ENCODE measurements around the gene UGDH. TPM values are rescaled to one million over a fixed set of nuclear protein-coding genes. Genes with fewer than 3 reads are reported as not detected.
"Not testable (repeated sequence)": the region's sequence is repeated elsewhere in the genome, so short reads cannot be mapped to it uniquely, and the experiment has no call there.

Gene UGDH
- total RNA-seq: 24.2 and 25.9 TPM in 2 replicates

- intact Hi-C loops (cut with micrococcal nuclease): loop anchor here (1.0 to 10.0 kb wide), 8 partner anchors 69 to 527 kb away; partner anchors contain the start of genes PDS5A, RPL9, SMIM14 and UBE2K
These were observed at the start of gene UGDH for GRCh38 chr4:39527296-39528060. Gene UGDH (minus strand): TSS chr4:39527439. CDS start chr4:39521512, 5,927 bp downstream.

- intact Hi-C loops (cut with micrococcal nuclease): no loop called here
These were observed 47.7 kb upstream of the UGDH start for GRCh38 chr4:39574946-39575345.

- intact Hi-C loops (cut with micrococcal nuclease): no loop called here
These were observed 44.3 kb upstream of the UGDH start for GRCh38 chr4:39571504-39571903.

GRCh38 chr4:39571054-39571453 lies 43.8 kb upstream of the UGDH start:
- intact Hi-C loops (cut with micrococcal nuclease): no loop called here

- intact Hi-C loops (cut with micrococcal nuclease): no loop called here
These were observed 42.0 kb upstream of the UGDH start for GRCh38 chr4:39569209-39569608.

- intact Hi-C loops (cut with micrococcal nuclease): no loop called here
These were observed 41.6 kb upstream of the UGDH start for GRCh38 chr4:39568805-39569204.

GRCh38 chr4:39565878-39566600 lies 38.8 kb upstream of the UGDH start:
- intact Hi-C loops (cut with micrococcal nuclease): no loop called here

GRCh38 chr4:39563346-39563847 lies 36.2 kb upstream of the UGDH start:
- intact Hi-C loops (cut with micrococcal nuclease): no loop called here

- intact Hi-C loops (cut with micrococcal nuclease): no loop called here
These were observed 35.6 kb upstream of the UGDH start for GRCh38 chr4:39562792-39563191.

GRCh38 chr4:39559626-39560025 lies 32.4 kb upstream of the UGDH start:
- intact Hi-C loops (cut with micrococcal nuclease): no loop called here

GRCh38 chr4:39555472-39555871 lies 28.2 kb upstream of the UGDH start:
- intact Hi-C loops (cut with micrococcal nuclease): no loop called here

GRCh38 chr4:39548425-39549067 lies 21.3 kb upstream of the UGDH start:
- intact Hi-C loops (cut with micrococcal nuclease): no loop called here

- intact Hi-C loops (cut with micrococcal nuclease): no loop called here
These were observed 17.5 kb upstream of the UGDH start for GRCh38 chr4:39544580-39545315.

- intact Hi-C loops (cut with micrococcal nuclease): not testable (repeated sequence)
These were observed 16.8 kb upstream of the UGDH start for GRCh38 chr4:39544080-39544479.

GRCh38 chr4:39543034-39543433 lies 15.8 kb upstream of the UGDH start:
- intact Hi-C loops (cut with micrococcal nuclease): no loop called here

GRCh38 chr4:39542611-39543012 lies 15.4 kb upstream of the UGDH start:
- intact Hi-C loops (cut with micrococcal nuclease): no loop called here

- intact Hi-C loops (cut with micrococcal nuclease): no loop called here
These were observed 14.9 kb upstream of the UGDH start for GRCh38 chr4:39541987-39542610.

GRCh38 chr4:39539089-39539611 lies 11.9 kb upstream of the UGDH start:
- intact Hi-C loops (cut with micrococcal nuclease): no loop called here

GRCh38 chr4:39533541-39533940 lies 6.3 kb upstream of the UGDH start:
- intact Hi-C loops (cut with micrococcal nuclease): no loop called here

GRCh38 chr4:39532237-39532636 lies 5.0 kb upstream of the UGDH start:
- intact Hi-C loops (cut with micrococcal nuclease): not testable (repeated sequence)

- intact Hi-C loops (cut with micrococcal nuclease): no loop called here
These were observed 3.4 kb upstream of the UGDH start for GRCh38 chr4:39530682-39531081.
